ENCODE data around the gene PTPRD.

Gene PTPRD

GRCh38 chr9:8825585-8826147 lies 1787.1 kb downstream of the PTPRD start:
- DNase-seq (ENCODE audit: low read depth) = no peak

- no peak for DNase-seq (ENCODE audit: low read depth)
Measured at GRCh38 chr9:8823131-8823895, 1789.5 kb downstream of the PTPRD start.

GRCh38 chr9:8822667-8823025 lies 1790.2 kb downstream of the PTPRD start:
- DNase-seq (ENCODE audit: low read depth) = no peak

GRCh38 chr9:8821910-8822666 lies 1790.7 kb downstream of the PTPRD start:
- DNase-seq (ENCODE audit: low read depth) = no peak

- DNase-seq (ENCODE audit: low read depth) = no peak
Measured at GRCh38 chr9:8817335-8817734, 1795.5 kb downstream of the PTPRD start.

- DNase-seq (ENCODE audit: low read depth) = no peak
Measured at GRCh38 chr9:8816361-8816760, 1796.4 kb downstream of the PTPRD start.

- DNase-seq (ENCODE audit: low read depth) = no peak
Measured at GRCh38 chr9:8815931-8816330, 1796.9 kb downstream of the PTPRD start.

- DNase-seq (ENCODE audit: low read depth) = no peak
Measured at GRCh38 chr9:8815219-8815618, 1797.6 kb downstream of the PTPRD start.

- no peak for DNase-seq (ENCODE audit: low read depth)
Measured at GRCh38 chr9:8812888-8813287, 1799.9 kb downstream of the PTPRD start.

- no peak for DNase-seq (ENCODE audit: low read depth)
Measured at GRCh38 chr9:8809741-8810140, 1803.1 kb downstream of the PTPRD start.

- no peak for DNase-seq (ENCODE audit: low read depth)
Measured at GRCh38 chr9:8806150-8806549, 1806.7 kb downstream of the PTPRD start.

- no peak for DNase-seq (ENCODE audit: low read depth)
Measured at GRCh38 chr9:8804613-8805012, 1808.2 kb downstream of the PTPRD start.

GRCh38 chr9:8802242-8802641 lies 1810.6 kb downstream of the PTPRD start:
- DNase-seq (ENCODE audit: low read depth) = no peak

- DNase-seq (ENCODE audit: low read depth) = no peak
Measured at GRCh38 chr9:8800196-8800595, 1812.6 kb downstream of the PTPRD start.

- no peak for DNase-seq (ENCODE audit: low read depth)
Measured at GRCh38 chr9:8799615-8800014, 1813.2 kb downstream of the PTPRD start.

GRCh38 chr9:8799206-8799605 lies 1813.6 kb downstream of the PTPRD start:
- no peak for DNase-seq (ENCODE audit: low read depth)

- no peak for DNase-seq (ENCODE audit: low read depth)
Measured at GRCh38 chr9:8784838-8785237, 1828.0 kb downstream of the PTPRD start.

GRCh38 chr9:8783941-8784340 lies 1828.9 kb downstream of the PTPRD start:
- DNase-seq (ENCODE audit: low read depth) = no peak

- no peak for DNase-seq (ENCODE audit: low read depth)
Measured at GRCh38 chr9:8782237-8782636, 1830.6 kb downstream of the PTPRD start.

- DNase-seq (ENCODE audit: low read depth) = no peak
Measured at GRCh38 chr9:8781458-8781857, 1831.3 kb downstream of the PTPRD start.

GRCh38 chr9:8780386-8780785 lies 1832.4 kb downstream of the PTPRD start:
- DNase-seq (ENCODE audit: low read depth) = no peak

- no peak for DNase-seq (ENCODE audit: low read depth)
Measured at GRCh38 chr9:8779478-8779877, 1833.3 kb downstream of the PTPRD start.

- no peak for DNase-seq (ENCODE audit: low read depth)
Measured at GRCh38 chr9:8778356-8778755, 1834.4 kb downstream of the PTPRD start.

All from HS-27A (cell line).